SIG-M5 (cell line): Measurements from ENCODE around the gene SPRN.
"Not testable (repeated sequence)": the region's sequence is repeated elsewhere in the genome, so short reads cannot be mapped to it uniquely, and the experiment has no call there.

Experiments
- DNase-seq: peaks from one replicate; lab custom pipeline; 2025; lab: John Stamatoyannopoulos, UW

SPRN gene

DNA sequence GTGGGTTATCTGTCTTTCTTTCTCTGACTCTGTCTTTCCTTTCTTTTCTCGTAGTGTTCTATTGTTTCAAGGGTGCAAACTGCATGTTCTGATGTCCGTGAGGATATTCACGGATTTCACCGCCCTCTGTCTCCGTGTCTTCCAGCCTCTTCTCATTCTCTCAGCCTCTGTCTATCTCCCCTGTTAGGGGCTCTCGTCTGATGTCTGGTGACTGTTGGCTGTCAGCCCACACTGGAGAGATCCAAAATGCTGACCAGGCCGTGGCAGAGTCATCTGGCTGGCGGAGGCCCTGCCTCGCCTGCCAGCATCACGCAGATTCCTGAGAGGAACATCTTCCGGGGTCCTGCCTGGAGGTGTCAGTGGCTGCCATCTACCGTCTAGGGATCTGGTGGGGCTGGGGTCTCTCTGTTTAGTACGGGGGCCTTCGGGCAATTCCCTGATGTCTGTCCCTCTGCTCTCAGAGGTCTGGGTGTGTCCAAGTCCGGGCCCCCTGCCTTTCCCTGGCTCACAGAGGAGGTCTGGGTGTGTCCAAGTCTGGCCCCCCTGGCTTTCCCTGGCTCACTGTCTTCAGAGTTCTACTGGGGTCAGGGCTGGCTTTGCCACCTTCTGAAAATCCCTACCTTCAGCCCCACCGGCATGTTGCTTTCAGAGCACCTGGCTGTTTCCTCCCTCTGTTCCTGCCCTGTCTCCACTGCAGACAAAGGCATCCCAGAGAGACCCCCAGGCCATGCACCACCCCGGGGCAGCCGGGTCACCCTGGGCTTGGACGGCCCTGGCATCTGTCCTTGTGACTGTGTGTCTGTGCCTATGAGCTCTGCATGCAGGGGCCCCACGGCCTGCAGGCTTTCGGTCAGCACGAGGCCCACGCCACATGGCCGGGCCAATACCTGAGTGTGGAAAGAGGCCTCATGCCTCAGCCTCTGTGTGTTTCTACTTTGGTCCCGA lies 15.4 kb upstream of the SPRN start:
- DNase-seq: no peak

DNA sequence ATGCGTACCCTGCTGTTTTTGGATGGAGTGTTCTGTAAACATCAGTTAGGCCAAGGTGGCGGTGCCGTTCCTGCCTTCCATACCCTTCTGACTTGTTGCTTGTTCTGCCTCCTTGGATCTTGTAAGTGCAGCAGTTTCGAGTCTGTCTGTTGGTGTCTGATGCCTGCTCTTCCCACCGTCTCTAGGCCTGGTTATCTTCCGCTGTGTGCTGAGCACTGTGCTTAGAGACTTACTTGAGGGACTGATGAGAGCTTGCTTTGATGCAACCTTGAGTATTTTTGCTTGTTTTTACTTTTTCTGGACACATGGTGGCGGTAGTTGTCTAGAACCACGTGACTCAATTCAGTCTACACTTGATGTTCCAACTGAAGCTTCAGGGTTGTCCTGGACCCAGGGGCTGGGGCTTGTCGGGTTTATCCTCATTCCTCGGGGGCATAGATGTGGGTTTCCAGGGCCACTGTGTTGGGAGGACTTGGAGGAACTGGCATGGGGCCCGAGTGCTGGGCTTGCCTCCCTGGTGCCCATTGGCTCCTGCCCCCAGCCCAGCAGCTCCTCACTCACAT lies 14.4 kb upstream of the SPRN start:
- DNase-seq: no peak

DNA sequence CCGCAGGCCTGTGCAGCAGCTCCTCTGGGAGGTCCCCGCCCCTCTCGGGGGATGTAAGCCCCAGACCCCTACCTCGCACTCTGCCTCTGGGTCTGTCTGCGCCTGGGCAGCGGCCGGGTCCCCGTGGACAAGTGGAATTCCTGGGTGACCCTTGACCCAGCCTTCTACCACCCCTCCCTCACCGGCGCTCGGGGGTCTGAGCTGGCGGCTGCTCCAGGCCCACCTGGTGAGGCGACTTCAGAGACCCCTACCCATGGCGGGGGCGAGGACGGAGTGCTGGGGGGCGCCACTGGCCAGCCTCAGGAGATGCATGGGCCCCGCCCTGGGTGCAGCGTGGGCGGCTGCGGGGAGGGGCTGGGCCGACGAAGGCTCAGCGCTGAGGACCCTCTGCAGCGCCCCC lies 8.4 kb upstream of the SPRN start:
- not testable (repeated sequence) for DNase-seq

DNA sequence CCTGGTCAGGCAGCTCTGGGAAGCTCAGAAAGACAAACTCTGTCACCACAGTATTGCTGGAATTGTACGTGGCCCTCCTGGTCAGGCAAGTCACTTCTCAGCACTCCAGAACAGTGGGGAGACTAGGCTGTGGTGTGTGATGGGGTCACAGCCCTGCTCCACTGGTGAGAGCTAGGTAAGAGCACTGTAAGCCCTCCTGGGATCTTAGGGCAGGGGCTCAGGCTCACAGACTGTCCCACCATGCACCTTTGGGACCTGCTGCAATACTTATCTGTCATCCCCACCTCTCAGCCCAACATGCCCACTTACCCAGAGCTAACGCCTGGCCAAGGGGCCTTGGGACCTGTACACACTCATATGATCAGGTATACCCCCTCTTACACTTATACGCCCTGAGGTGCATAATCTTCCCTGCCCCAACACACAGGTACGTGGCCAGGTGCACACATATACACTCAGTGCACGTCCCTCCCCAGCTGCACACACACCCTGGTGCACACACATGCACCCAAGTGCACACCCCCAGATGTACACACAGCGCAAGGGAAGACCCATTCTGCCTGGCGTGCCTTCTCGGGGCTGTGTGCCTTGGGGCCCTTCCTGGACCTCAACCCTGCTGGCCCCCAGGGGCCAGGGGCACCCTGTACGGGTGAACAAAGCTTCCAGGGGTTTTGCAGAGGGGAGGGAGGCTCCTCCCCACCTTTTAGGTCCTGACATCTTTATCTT lies 7.6 kb upstream of the SPRN start:
- DNase-seq: not testable (repeated sequence)

DNA sequence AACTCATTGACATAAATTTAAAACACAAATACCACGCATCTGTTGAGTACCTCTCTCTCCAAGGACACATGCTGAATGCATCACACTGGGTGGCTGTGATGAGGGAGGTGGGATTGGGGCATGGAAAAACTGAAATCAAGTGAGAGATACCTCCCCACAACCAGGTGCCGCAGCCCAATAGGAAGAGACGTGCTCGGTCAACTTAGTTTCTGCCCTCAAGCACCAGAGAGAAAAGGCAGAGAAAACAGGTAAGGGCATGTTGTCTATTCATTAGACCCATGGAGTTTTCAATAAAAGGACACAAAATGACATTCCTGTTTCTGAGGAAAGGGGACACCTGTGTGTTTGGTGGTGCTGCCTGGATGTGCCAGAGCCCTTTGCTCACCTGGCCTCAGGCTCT lies 5.1 kb upstream of the SPRN start:
- not testable (repeated sequence) for DNase-seq

DNA sequence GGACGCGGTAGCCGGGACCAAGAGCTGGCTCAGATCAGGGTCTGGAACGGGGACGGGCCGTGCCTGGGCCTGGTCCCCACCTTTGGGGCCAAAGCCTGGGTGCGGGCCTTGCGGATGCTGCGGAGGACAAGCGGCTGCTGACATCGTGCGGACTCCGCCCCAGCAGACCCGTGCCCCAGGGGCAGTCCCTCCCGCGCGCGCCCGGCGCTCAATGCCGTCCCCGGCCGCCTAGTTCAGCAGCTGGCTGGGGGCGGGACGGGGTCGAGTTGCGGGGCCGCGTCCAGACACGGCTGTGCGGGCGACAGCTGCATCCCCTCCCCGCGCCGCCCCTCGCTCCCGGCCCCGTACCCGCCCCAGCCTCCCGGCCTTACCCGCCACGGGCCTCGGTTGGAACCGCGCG lies 323 bp downstream of the SPRN start:
- DNase-seq: not testable (repeated sequence)

DNA sequence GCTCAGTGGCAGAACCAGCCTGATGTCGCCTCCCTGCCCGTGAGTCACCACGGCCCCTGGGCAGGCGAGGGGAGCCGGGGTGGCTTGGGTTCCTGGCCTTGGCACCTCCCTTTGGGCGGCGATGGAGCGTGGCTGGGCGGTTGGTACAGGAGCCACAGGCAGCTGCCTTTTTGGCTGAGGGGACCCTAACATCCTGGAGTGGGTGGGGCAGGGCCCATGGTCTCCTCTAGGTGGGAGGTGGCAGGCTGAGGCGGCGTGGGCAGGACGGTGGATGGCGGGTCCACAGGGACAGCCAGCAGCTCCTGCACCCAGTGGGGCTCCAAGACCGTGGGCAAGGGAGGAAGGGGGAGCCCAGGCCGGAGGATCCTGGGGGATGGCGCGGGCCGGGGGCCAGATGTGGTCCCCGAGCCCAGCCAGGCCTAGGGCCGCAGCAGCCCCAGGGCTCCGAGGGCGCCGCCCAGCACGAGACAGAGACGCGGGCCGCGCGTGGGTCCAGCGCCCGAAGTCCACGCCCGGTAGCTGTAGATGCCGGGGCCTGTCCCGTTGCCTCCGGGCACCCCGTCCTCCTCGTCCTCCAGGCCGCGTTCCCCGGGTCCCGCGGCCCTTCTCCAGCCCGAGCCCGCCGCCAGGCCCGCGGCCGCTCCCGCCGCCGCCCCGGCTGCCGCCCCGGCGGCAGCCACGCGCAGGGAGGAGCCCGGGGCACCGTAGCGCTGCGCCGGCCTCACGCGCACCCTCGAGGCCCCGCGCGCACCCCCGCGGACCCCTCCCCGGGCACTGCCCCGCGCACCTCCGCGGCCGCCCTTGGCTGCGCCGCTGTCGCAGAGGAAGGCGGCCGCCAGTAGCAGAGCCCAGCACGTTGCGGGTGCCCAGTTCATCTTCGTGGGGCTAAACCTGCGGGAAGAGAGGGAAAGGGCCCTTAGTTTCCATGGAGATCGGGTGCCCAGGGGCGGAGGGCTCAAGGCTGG lies 1.3 kb downstream of the SPRN start:
- DNase-seq: no peak

DNA sequence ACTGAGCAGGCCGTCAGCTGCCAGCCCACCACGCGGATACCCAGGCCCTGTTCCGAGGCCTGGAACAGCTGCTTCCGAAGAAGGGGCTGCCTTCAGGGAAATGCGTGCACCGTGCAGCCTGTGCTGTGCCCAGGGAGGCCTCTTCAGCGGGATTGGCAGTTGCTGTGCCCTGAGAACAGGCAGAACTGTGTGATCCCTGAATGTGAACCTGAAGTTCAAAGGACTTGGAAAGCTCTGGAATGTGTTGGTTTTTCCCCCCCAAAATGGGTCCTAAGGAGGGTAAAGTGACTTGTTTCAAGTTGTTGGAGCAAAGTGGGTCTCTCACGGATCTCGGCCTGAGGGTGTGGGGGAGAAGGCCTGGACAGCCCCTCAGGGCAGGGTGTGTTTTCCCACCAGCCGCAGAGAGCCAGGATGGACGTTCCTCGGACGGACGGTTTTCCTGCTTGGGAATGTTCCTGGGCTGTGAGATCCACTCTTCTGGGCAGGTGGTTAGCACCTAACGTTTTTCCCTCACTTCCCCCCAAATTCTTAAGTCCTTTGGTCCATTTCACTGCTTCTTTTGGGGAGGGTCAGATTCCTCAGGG lies 2.1 kb downstream of the SPRN start:
- DNase-seq: no peak

DNA sequence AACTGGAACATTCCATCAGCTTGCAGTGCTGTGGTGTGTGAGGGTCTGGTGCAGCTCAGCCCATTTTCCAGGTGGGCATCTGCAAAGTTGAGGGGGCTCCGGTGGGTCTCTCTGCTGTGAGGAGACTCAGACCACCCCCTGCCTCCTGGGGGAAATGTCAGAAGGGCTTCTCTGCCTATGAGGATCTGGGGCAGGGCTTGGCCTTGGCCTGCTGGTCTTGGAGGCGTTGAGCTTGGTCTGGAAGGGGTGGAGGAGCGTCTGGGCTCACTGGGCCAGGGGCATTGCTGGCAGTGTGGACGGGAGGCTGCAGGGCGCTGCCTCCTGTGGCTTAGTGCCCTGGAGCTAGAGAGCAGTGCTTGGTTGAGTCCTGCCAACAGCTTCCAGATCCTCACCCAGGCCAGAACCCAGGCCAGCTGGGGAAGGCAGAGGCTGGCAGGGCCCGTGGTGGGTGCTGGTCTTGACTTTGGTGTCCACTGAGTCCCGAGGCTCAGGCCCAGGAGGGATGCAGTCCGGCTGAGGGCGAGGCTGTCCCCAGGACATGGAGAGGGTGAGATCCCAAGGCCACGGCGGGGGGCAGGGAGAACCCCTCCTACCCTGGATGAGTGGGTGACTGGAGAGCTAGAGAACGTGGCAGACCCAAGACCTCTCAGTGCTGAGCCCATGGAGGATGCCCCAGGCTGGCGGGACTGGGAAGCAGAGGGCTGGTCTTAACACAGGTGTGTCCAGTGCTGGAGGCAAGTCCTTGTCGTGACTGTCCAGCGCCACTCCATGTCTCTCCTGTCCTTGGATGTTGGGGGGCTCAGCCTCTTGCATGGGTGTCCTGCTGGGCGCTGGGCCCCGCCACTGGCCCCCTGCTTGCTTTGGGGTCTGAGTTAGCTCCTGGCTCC lies 2.8 kb downstream of the SPRN start:
- DNase-seq: no peak

DNA sequence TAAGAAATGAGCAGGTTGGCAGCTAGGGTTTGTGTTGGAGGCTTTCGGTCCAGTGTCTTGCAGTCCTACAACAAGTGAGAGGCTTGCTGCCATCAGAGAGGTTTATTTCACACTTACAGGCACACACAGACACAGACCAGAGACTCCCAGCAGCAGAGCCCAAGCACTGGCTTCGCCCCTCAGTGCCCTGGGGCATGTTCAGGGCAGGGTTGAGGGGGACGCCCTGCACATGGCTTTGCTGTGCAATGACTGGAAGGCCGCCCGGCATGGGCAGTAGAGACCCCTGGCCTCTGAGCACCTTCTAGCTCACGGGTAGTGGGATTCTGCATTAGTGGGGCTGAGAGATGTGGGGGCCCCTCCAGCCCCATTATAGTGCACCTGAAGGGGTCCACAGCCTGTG lies 3.8 kb downstream of the SPRN start:
- DNase-seq: no peak

DNA sequence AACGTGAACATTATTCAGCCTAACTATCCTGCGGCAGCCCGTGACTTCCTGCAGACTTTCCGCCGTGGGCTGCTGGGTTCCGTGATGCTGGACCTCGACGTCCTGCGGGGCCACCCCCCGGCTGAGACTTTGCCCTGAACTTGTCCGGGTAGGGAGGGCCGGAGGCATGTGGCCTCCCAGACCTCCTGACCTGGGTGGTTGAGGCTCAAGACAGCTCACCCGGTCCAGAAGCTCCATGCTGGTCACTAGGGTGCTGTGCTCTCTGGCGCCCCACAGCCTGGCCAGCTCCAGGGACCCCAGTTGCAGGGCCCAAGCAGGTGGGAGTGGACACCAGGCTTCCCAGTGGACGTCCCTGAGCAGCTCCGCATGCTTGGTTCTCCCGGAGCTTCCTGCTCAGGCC lies 4.4 kb downstream of the SPRN start:
- no peak for DNase-seq

DNA sequence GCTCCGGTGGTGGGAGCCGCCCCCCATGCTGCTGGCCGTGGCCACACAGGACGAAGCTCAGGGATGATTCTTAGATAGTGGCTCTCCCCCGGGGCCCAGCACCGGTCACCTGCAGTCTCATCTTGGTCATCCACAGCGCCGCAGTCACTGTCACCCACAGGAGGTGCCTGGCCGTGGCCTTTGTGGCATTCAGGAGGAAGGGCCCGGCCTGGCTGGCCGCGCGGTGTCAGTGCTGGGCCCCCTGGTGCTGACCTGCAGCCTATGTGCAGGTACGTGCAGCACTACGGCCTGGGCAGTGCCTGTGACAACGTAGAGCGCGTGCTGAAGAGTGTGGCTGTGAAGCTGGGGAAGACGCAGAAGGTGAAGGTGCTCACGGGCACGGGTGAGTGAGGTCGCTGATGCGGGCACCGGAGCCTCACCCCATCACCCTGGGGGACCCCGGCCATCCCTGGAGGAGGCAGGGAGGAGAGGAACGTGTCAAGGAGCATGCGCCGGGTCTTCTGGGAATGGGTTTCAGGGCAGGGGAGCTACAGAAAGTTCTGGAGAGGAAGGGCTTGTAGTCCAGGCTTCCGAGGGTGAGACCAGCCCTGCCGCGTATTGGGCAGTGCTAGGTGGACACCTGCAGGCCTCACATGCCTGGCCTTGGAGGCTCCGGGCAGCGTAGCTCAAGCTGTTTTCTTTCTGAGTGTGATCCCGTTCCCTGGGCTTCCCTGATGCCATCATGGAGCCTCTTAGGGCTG lies 5.0 kb downstream of the SPRN start:
- DNase-seq: no peak

DNA sequence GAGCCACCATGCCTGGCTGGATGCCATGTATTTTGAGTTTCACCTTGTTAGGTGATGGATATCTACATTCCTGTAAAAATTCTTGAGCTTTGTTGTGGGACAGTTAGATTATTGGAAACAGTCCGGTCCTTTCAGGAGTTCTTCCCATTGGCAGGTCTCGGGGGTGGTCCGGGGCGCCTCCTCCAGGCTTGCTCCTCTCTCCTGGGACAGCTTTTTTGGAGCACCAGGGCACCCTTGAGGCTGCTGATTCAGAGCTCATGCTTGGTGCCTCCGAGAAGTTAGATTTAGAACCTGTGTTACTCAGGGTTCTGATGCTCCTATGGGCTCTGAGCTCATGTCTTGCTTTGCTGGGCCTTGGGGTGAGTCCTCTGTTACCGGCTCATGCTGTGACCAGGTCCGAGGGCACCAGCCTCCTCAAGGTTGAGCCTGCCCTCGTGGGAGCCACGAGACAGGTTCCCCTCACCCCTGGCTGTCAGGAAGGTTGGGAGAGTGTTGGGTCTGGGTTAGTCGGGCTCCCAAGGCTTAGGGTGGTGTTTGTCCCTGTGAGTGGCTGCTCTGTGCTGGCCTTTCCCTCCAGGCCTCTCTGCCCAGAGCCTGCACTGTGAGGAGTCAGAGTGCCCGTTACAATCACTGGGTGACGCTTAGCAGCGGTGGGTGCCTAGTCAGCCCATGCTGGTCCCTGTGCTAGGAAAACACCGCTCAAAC lies 6.0 kb downstream of the SPRN start:
- no peak for DNase-seq

DNA sequence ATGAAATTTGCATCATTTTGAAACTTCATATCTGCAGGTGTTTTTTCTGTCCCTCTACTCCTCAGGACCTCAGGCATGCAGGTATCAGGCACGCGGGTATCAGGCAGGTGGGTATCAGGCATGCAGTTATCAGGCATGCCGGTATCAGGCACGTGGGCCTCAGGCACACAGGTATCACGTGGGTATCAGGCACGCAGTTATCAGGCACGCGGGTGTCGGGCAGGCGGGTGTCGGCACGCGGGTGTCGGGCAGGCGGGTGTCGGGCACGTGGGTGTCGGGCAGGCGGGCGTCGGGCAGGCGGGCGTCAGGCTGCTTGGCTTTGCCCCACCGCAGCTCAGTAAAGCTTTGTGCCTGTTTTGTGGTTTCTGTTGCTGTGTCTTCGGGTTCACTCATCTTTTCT lies 8.7 kb downstream of the SPRN start:
- DNase-seq: no peak

DNA sequence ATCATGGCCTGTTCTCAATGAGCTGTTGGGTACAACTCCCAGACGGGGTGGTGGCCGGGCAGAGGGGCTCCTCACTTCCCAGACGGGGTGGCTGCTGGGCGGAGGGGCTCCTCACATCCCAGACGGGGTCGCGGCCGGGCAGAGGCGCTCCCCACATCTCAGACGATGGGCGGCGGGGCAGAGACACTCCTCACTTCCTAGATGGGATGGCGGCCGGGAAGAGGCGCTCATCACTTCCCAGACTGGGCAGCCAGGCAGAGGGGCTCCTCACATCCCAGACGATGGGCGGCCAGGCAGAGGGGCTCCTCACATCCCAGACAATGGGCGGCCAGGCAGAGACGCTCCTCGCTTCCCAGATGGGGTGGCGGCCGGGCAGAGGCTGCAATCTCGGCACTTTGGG lies 10.0 kb downstream of the SPRN start:
- DNase-seq: not testable (repeated sequence)

DNA sequence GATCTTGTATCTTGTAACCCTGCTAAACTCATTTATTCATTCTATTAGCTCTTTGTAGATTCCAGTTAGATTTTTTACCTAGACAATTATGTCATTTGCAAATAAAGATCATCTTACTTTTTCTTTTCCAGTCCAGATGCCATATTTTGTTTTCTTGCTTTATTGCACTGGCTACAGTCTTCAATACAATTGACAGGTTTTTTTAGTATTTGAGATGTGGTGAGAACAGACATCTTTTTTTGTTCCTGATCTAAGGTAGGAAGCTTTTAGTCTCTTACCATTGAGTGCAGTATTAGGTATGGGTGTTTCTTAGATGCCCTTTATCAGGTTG lies 12.1 kb downstream of the SPRN start:
- no peak for DNase-seq

DNA sequence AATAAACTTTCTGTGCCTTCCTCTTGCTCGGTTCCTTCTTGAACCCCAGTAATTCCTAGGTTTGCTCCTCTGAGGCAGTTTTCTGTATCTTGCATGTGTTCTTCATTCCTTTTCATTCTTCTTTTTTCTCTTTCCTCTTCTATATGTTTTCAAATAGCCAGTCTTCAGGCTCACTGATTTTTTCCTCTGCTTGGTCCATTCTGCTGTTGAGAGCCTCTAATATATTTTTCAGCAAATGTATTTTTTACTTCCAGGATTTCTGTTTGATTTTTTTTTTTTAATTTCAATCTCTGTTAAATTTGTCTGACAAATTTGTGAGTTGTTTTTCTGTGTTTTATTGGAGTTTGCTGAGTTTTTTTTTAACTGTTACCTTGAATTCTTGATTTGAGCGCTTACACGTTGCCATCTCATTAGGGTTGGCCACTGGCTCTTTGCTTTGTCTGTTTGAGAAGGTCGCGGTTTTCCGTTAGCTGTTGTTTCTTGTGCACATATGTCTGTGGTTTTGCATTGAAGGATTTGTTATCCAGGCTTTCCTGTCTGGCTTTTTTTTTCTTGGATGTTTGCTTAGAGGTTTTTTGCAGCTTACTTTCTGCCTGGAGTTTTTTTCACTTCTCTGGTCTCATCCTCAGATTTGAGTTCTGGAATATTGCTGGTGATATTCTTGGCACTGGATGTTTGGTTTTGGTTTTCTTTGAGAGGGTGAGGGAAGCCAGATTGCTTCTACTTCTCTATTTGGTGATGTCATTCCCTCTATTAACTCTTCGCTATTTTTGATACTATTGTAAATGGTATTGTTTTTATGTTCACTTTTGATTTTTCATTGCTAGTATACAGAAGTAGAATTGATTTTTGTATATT lies 12.7 kb downstream of the SPRN start:
- no peak for DNase-seq

DNA sequence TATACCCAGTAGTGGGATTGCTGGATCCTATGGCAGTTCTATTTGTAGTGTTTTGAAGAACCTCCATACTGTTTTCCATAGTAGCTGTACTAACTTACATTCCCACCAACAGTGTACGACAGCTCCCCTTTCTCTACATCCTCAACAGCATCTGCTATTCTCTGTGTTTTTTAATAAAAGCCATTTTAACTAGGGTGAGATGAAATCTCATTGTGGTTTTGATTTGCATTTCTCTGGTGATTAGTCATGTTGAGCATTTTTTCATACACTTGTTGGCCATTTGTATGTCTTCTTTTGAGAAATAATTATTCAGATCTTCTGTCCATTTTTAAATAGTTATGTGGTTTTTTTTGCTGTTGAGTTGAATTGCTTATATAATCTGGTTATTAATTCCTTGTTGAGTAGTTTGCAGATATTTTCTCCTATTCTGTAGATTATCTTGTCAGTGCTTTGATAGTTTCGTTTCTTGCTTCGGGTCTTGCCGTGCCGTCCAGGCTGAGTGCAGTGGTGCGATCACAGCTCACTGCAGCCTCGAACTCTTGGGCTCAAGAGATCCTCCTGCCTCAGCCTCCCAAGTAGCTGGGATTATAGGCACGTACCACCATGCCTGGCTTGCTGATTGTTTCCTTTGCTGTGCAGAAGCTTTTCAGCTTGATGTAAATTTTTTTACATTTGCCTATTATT lies 18.4 kb downstream of the SPRN start:
- no peak for DNase-seq
